SK-MEL-5 (cell line): ENCODE data around the gene GHITM. TPM values are rescaled to one million over a fixed set of nuclear protein-coding genes. Genes with fewer than 3 reads are reported as not detected.
"Not testable (repeated sequence)": the region's sequence is repeated elsewhere in the genome, so short reads cannot be mapped to it uniquely, and the experiment has no call there.

Experiments
- DNase-seq: peaks from one replicate; pipeline ENCODE4 v3.0.0-alpha.2; 2016; ENCODE audit warnings: low read depth, low spot score
- in situ Hi-C: cut with HindIII; loops from 2 replicates; pipeline ENCODE4 v1.10.0; 2016; ENCODE audit warnings: low sequenced_read_pairs, high pct_unique_total_duplicates, low pct_unique_long_range_greater_than_20kb
- total RNA-seq: library from RNA; depleted of rRNA; stranded (reverse); fragments of >200 nt; shearing (Covaris generic); gene quantifications from 2 replicates; pipeline ENCODE4 v1.2.3, GENCODE V29; 2014

Gene GHITM
- total RNA-seq, 1 experiment from 2014 or later, result 275 TPM

DNA sequence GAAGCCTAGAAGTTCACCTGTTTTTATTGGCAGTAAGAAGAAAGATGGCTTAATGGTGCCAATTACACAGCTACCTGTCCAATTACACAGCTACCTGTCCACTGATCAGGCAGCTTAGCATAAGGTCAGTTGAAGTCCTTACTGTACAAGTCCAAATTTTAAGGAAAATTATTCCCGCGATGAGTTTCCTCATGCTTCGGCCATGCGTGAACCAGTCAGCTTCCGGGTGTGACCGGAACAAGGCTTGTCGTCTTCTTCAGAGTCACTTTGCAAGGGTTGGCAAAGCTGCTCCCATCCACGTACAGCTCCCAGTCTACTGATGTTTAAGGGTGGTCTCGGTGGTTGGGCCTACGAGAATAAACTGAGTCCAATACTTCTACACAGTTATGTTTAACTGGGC lies 29.1 kb downstream of the GHITM start:
- in situ Hi-C loops, DNase-seq: not testable (repeated sequence)

DNA sequence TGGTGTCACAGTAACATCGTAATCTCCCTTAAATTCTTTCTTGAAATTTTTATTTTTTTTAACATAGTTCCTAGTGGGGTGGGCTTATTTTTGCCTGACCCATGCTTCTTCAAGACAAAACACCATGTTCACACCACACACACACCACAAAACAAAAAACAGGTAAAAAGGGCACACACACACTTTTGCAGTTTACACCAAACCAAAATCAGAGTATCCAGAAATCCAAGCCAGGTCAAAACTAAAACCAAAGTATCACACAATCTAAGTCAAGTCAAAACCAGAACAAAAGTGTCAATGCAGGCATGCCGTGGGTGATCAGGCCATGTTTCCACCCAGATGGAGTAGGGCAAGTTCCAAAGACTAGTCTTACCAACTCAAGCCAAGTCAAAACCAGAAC lies 31.9 kb downstream of the GHITM start:
- DNase-seq, in situ Hi-C loops: not testable (repeated sequence)

DNA sequence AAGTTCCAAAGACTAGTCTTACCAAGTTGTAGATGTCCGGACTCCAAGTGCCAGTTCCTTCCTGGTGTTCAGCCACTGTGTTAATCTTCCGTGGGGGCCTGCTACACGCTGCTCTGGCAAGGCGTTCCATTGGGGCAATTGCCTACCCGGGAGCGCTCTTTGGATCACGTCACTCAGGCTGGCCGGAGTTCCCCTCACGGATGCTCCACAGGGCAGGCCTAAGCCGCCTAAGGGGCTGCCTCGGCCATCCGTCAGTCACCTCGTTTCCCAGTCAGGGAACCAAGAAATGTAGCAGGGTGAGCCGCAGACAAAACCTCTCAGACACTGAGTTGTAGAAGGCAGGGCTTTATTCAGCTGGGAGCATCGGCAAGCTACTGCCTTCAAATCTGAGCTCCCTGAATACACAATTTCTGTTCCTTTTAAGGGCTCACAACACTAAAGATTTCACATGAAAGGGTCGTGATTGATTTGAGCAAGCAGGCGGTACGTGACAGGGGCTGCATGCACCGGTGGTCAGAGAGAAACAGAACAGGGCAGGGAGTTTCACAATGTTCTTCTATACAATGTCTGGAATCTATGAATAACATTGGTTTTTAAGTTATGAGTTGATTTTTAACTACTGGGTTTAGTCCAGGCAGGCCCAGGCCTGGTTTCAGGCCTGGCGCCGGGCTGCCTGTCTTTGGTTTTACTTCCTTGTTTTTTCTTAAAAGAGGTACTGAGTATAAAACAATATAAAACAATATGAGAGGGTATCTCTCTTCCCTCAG lies 32.6 kb downstream of the GHITM start:
- in situ Hi-C loops, DNase-seq: not testable (repeated sequence)

DNA sequence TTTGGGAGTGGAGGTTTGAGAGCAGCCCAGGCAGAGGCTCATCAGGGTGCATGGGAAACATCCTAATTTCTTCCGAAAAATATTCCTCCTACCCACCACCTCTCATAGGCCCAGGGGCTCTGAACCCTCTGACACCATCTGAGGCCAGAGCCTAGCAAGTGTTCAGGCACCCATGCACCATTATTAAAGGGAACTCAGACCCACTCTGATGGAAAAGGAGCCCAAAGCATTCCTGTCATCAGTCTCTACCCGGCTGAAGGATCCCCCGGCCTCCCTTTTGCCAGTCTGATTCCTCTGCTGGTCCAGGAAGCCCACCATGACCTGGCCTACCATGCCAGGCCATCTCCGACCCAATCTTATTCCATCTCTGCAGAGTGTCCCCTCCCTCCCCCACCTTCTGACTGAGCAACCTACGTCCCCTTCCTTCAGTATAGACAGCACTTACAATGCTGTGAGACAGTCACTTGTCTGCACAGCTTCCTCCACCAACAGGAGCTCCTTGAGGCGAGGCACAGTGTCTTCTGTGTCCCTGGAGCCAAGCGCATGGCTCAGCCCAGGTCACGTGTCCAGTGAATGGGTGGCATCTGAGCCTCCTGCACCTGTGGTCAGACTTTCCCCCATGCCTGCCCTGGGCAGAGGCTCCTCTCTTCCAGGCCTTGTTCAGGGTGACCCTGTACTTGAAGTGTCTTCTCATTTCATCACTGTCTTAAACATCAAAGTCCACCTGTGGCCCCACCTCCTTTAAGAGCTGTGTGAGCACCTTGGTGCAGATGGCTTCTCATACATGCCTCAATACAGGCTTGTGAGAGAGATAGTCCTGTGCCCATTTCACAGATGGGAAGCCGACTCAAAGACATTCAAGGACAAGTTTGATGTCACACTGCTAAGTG lies 33.4 kb downstream of the GHITM start:
- in situ Hi-C loops, result no loop called here
- DNase-seq, result no peak

DNA sequence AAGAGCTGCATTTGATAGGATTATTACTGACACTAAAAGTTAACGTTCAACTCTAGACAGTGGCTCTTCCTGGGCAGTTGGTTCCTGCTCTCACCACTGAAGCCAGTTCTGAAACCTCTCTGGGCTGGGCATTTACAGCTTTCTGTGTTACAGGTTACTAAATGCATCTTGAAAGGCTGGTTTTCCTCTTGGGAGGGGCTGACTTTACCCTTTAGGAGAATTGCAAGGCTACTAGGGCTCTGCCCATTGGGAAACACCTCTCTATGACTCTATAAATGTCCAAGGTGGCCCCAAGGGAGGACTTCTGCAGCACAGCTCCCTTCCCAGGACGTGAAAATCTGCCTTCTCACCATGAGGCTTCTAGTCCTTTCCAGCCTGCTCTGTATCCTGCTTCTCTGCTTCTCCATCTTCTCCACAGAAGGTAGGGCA lies 34.2 kb downstream of the GHITM start, which contains the start of gene GPR15LG:
TSS of gene GPR15LG (plus strand) at position 301 of the 429 bp plus-strand sequence. CDS start at position 352, 51 bp downstream.
- in situ Hi-C loops, result no loop called here
- no peak for DNase-seq

DNA sequence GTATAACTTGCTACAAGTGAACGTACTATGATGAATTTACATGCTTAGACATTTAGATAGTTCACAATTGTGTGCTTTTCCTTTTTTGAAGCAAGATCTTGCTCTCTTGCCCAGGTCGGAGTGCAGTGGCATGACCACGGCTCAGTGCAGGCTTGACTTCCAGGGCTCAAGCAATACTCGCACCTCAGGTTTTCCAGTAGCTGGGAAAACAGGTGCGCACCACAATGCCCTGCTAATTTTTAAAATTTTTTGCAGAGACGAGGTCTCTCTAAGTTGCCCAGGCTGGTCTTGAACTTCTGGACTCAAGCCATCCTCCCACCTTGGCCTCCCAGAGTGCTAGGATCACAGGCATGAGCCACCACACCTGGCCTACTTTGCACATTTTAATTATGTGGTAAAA lies 36.1 kb downstream of the GHITM start:
- no peak for DNase-seq
- in situ Hi-C loops, result no loop called here

DNA sequence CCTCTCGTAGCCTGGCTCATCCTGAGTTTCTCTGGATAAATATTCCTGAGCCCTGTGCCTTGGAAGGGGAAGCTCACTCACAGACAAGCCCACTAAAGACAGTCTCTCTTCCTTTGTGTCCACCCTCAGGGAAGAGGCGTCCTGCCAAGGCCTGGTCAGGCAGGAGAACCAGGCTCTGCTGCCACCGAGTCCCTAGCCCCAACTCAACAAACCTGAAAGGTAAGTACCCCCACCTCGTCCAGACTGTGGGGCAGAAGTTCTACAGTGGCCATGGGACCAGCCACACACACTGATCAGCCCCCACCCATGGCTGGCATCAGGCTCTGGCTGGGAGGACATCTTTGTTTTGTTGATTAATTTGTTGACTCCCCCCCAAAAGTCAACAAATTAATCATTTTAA lies 37.0 kb downstream of the GHITM start:
- DNase-seq, result no peak
- in situ Hi-C loops, result no loop called here

DNA sequence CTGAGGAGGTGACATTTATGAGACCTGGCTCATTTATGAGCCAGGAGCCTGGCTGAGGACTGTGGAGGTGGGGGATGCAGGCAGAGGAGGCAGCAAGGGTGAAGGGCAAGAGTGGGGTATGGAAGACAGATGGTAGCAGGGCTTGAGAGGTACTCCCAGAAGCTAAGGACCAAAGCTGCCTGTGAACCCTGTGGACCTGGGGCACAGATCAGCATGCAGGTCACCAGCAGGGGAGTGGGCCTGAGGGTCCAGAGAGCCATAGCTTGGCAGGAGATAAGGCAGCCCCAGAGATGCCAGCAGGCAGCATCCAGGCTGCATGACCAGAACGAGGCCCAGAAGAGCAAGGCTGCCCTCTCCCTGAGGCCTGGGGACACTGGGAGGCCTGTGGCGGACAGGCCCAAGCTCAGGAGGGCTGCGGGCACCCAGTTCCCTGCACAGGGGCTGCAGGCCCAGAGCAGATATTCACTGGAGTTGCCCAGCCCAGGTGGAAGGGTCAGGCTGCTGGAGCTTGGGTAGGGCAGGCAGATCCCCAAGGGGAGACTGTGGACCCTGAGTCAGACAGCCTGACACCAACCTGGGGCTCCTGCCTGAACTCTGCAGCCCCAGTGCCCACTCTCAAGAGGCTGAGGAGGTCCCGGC lies 37.6 kb downstream of the GHITM start:
- no peak for DNase-seq
- in situ Hi-C loops, result no loop called here

DNA sequence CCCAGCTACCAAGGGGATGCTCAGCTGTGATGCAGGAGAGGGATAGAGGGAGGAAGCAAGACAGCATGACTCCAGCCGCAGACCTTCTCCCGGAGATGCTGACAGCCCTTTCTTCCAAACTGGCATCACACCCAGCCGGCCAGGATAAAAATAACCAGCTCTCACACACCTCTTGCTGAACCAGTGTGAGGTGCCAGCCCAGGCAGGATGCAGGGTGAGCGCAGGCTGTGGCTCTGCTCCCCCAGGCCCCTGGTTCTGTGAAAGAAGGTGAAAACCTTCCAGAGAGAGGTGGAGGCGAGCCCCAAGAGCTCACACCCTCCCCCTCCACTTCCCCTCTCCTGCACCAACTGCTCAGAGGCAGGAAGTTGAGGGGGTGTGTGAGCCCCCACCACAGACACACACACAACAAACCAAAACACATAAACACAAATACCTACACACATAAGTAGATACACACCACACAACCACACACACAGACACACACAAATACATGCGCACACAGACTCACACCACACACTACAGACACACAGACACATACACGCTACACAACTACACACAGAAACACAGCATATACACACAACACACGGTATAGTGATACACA lies 38.3 kb downstream of the GHITM start:
- in situ Hi-C loops, result no loop called here
- DNase-seq, result no peak

DNA sequence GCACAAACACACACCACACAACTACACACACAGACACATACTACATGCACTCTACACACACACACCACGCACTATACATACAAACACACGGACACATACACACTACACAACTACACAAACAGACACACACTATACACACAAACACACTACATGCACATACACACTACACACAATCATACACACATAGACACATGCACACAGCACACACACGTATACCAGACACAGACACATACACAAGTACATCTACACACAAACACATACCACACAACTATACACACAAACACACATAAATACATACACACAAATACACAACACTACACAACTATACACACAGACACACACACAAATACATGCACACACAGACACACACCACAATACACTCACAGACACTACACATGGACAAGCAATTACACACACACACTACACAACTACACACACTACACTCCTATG lies 38.9 kb downstream of the GHITM start:
- no peak for DNase-seq
- in situ Hi-C loops, result no loop called here

DNA sequence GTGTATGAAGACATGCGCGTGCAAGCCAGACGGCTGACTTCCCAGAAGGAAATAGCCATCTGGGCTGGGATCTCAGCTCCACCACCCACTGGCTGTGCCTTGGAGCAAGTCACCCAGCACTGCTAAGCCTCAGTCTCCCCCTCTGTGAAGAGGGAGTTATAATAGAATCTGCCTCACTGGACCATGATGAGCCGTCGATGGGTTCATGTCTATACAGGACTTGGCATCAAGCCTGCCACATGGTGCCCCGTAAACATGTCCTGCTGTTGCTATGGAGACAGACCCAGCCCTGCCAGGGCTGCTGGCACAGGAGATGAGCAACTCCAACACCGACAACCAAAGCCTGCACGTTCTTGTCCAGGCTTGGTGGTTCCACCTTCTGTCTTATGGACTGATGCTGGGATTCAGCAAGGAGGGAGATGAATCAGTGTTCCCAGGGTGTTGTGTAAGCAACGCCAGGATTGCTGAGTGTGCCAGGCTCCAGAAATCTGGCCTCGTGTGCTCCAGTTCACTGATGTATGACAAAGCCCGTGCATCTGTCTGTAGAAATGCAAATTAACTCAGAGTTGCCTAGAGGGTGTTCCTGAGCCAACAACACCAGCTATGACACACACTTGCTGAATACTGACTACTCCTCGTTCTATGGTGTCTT lies 39.9 kb downstream of the GHITM start:
- no peak for DNase-seq
- in situ Hi-C loops, result no loop called here

DNA sequence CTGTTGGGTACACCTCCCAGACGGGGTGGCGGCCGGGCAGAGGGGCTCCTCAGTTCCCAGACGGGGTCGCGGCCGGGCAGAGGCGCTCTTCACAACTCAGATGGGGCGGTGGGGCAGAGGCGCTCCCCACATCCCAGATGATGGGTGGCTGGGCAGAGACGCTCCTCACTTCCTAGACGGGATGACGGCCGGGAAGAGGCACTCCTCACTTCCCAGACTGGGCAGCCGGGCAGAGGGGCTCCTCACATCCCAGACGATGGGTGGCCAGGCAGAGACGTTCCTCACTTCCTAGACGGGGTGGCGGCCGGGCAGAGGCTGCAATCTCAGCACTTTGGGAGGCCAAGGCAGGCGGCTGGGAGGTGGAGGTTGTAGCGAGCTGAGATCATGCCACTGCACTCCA lies 41.1 kb downstream of the GHITM start:
- DNase-seq, in situ Hi-C loops: not testable (repeated sequence)

DNA sequence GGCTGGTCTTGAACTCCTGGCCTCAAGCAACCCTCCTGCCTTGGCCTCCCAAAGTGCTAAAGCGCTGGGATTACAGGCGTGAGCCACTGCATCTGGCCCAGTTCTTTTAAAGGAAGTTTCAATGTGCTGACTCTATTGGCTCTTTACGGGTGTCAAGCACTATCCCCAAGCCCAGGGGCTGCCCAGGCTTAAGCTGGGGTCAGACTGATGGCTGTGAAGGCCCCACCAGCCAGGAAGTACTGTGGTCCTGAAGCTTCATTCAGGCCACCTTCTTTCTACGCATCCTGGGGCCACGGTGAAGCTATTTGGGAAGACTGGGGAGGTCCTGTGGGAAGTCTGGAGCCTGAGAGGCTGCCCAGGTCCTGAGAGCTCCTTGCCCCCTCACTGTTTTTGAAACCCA lies 42.3 kb downstream of the GHITM start:
- in situ Hi-C loops, result no loop called here
- no peak for DNase-seq

DNA sequence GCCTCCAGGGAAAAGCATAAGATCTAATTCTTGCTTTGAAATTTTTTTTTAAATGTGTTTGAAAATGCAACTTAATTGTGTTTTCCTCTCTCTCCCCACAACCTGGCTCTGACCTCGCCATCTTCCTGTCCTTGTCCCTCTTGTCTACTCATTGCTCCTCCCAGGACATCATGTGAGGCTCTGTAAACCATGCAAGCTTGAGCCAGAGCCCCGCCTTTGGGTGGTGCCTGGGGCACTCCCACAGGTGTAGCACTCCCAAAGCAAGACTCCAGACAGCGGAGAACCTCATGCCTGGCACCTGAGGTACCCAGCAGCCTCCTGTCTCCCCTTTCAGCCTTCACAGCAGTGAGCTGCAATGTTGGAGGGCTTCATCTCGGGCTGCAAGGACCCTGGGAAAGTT lies 45.2 kb downstream of the GHITM start:
- no peak for DNase-seq
- in situ Hi-C loops, result no loop called here

DNA sequence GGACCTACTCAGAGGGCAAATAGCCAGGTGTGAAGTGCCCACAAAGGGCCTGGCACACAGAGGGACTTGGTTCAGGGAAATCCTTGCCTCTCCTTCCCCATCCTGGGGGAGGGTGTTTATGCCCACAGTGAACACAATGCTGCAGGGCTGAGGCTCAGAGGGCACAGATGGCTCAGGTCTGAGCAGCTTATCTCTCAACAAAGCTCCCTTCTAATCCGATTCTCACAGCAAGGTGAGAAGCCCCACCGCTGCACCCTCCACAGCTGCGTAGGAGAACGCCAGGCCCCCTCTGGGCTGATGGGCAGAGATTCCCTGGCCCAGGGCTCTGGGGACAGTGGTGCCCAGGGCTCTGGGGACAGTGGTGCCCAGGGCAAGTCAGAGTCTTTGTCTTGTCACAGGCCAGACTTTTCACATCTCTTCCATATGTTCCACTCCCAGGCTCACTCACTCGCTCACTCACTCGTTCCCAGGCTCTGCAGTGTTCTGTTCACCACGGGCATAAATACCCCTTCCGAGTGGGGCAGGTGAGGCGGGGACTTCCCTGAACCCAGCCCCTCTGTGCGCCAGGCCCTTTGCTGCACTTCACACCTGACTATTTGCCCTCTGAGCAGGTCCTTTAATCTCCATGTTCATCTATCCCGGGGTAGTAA lies 46.3 kb downstream of the GHITM start:
- DNase-seq, result no peak
- in situ Hi-C loops, result no loop called here

DNA sequence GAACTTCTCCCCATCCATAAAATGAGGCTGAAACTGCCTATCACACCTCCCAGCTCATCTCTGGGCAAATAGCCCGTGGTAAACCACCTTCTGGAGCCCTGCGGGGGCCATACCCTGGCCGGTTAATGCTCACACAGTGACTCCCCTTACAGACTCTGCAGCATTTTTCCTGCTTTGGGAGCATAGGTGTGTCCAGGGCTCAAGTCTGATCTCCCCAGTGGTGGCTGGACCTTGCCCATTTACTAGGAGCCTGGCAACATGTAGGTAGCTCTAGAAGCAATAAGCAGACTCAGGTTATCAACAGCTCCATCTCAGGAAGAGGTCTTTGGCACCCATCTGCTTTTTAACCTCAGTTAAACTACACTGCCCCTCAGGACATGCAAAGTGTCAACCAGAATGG lies 49.5 kb downstream of the GHITM start:
- no peak for DNase-seq
- in situ Hi-C loops, result no loop called here

DNA sequence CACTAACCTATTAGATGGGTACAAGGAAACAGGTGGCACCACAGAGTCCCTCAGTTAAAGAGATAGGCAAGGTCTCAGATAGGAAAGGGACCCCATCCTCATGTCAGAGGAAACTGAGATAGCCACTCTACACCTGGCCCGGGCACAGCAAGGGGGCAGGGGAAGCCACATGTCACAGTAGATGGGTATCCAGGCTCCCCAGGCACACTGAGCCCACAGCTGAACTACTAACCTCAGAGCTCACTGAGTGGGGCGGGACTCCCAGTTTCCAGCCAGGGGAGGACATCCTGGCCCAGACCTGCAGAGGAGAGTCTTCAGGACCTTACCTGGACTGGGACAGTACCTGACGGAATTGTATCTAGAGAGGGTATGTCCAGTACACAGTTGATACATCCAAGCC lies 51.3 kb downstream of the GHITM start:
- in situ Hi-C loops, result no loop called here
- DNase-seq, result no peak
